GM19025 (cell line): ENCODE data around the gene ANXA7.
"Not testable (repeated sequence)": the region's sequence is repeated elsewhere in the genome, so short reads cannot be mapped to it uniquely, and the experiment has no call there.

Experiments used
- ATAC-seq: cut with Tn5 transposase; IDR thresholded peaks from one replicate; pipeline ENCODE4 v1.9.1; 2021; ENCODE audit warnings: mild to moderate bottlenecking, low read depth, moderate library complexity; ENCODE audit not compliant: unreplicated experiment

ANXA7 gene

DNA sequence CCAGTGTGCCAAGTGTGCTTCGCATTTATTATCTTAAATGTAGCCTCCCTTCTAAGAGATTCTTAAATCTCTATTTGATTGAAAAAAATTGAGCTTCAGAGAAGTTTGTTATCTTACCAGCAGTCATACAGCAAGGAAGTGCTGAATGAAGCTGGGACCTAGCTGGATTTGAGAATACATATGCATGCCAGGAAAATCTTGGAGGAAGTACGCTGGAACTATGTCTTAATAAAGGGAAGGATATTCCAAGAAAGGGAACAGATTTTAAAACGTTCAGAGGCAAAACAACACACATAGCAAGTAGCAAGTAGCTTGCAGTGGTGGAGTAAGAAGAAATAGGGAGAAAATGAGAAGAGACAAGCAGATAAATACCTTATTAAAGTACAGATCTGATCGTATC, 56.7 kb downstream of the ANXA7 start:
- no peak for ATAC-seq

- no peak for ATAC-seq
Measured at GRCh38 chr10:73344269-73344668, 69.6 kb downstream of the ANXA7 start.

GRCh38 chr10:73340121-73340520, 73.7 kb downstream of the ANXA7 start:
- ATAC-seq: no peak

- no peak for ATAC-seq
Measured at GRCh38 chr10:73339436-73339835, 74.4 kb downstream of the ANXA7 start.

GRCh38 chr10:73338801-73339368, 75.0 kb downstream of the ANXA7 start:
- no peak for ATAC-seq

- no peak for ATAC-seq
Measured at GRCh38 chr10:73333202-73333601, 80.7 kb downstream of the ANXA7 start.

DNA sequence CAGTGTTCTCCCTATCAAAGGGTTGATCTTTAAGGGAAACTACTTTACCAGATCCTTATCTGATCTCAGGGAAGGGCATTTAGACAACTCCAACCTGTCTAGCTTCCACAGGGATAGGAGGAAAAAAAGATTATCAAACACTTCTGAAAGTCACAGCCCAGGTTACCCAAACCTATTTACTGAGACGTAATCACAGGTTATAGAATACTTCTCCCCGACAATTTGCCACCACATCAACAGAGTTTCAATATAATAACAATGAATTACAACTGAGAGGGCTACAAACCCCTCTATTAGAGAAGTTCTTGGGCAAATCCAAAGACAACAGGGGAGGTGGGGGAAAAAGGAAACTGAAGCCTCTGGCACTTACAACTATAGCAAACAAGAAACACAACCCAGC, 81.5 kb downstream of the ANXA7 start:
- no peak for ATAC-seq

- not testable (repeated sequence) for ATAC-seq
Measured at GRCh38 chr10:73328523-73328922, 85.3 kb downstream of the ANXA7 start.

DNA sequence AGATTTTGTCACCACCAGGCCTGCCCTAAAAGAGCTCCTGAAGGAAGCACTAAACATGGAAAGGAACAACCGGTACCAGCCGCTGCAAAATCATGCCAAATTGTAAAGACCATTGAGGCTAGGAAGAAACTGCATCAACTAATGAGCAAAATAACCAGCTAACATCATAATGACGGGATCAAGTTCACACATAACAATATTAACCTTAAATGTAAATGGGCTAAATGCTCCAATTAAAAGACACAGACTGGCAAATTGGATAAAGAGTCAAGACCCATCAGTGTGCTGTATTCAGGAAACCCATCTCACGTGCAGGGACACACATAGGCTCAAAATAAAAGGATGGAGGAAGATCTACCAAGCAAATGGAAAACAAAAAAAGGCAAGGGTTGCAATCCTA, 88.6 kb downstream of the ANXA7 start:
- not testable (repeated sequence) for ATAC-seq
